Endodermal cell (in vitro differentiated cells): ENCODE measurements around the gene COLGALT1. TPM values are rescaled to one million over a fixed set of nuclear protein-coding genes. Genes with fewer than 3 reads are reported as not detected.

ENCODE experiments used
- DNase-seq: peaks from one replicate; pipeline ENCODE4 v3.0.0-alpha.2; 2017
- H3K27ac ChIP-seq: 2 replicates; pipeline ENCODE4 v1.5.1; 2013; ENCODE audit warnings: mild to moderate bottlenecking, low read depth, low read length, moderate library complexity
- H3K27me3 ChIP-seq: 2 replicates; pipeline ENCODE4 v1.6.1; 2013; ENCODE audit warnings: mild to moderate bottlenecking, low read length, moderate library complexity; ENCODE audit not compliant: insufficient read depth, control insufficient read depth, poor library complexity, severe bottlenecking
- H3K36me3 ChIP-seq: 2 replicates; pipeline ENCODE4 v1.7.0; 2013; ENCODE audit warnings: mild to moderate bottlenecking, low read length, moderate library complexity; ENCODE audit not compliant: control insufficient read depth, insufficient read depth
- H3K4me1 ChIP-seq: one replicate; pipeline ENCODE4 v1.7.0; 2013; ENCODE audit warnings: low read length; ENCODE audit not compliant: control insufficient read depth, insufficient read depth
- H3K4me3 ChIP-seq: 2 replicates; pipeline ENCODE4 v1.5.1; 2013; ENCODE audit warnings: mild to moderate bottlenecking, low read length, moderate library complexity
- H3K9ac ChIP-seq: 2 replicates; pipeline ENCODE4 v1.6.1; 2013; ENCODE audit warnings: mild to moderate bottlenecking, low read length, moderate library complexity; ENCODE audit not compliant: poor library complexity, severe bottlenecking; ENCODE audit errors: extremely low read depth
- H3K9me3 ChIP-seq: 2 replicates; pipeline ENCODE4 v1.6.1; 2013; ENCODE audit warnings: mild to moderate bottlenecking, low read length, moderate library complexity; ENCODE audit not compliant: control insufficient read depth
- H3K27ac Mint-ChIP-seq: 2 replicates; pipeline ENCODE4 v1.8.0; 2020; ENCODE audit warnings: mixed read lengths
- H3K27me3 Mint-ChIP-seq: 2 replicates; pipeline ENCODE4 v1.8.0; 2021; ENCODE audit warnings: mild to moderate bottlenecking, mixed read lengths; ENCODE audit not compliant: insufficient read depth
- H3K36me3 Mint-ChIP-seq: 2 replicates; pipeline ENCODE4 v1.8.0; 2020; ENCODE audit warnings: low read depth, mixed read lengths
- H3K4me1 Mint-ChIP-seq: 2 replicates; pipeline ENCODE4 v1.8.0; 2020; ENCODE audit warnings: mixed read lengths
- H3K4me3 Mint-ChIP-seq: 2 replicates; pipeline ENCODE4 v1.8.0; 2020; ENCODE audit warnings: mild to moderate bottlenecking, moderate library complexity, mixed read lengths
- H3K9me3 Mint-ChIP-seq: 2 replicates; pipeline ENCODE4 v1.8.0; 2020; ENCODE audit warnings: mild to moderate bottlenecking, mixed read lengths
- CTCF ChIP-seq: fragments of 200-600 bp; sonication (generic); conservative IDR thresholded peaks from 2 replicates; pipeline ENCODE4 v1.5.0; 2021; ENCODE audit warnings: antibody characterized with exemption, mild to moderate bottlenecking
- WGBS, 2 experiments: methylation state at CpG; one replicate each; pipeline versions ENCODE4 v1.1.5 to v1.1.7; 2013; ENCODE audit warnings: missing lambda C conversion rate in 2 of 2, mixed read lengths in 1 of 2; ENCODE audit not compliant: insufficient coverage in 1 of 2, insufficient read length in 1 of 2; 5-methylcytosine and 5-hydroxymethylcytosine counted together
- total RNA-seq, 2 donors: library from RNA; stranded (reverse); fragmentation: NEBNext Ultra II Directional in 1 of 2; extraction: Animal tissue kit (Norgen Biotek cat#: 25700) in 1 of 2; gene quantifications; 2 replicates in 1 of 2; 3 replicates in 1 of 2; pipeline ENCODE4 v1.2.1, GENCODE V29; 2021

The COLGALT1 gene
- total RNA-seq, 2 donors from 2014 or later: 61.2 to 68.3 TPM

- no peak overlapping the region for H3K27ac ChIP-seq
- Mint-ChIP-seq H3K4me1 (peaks cover 2% of the 10 kb centered on the region), H3K4me3 (no peak overlapping the region), H3K9me3 (no peaks in the 10 kb centered on the region), H3K27ac (no peak overlapping the region), H3K36me3 (peaks cover 7% of the 10 kb centered on the region), H3K27me3 (peaks cover 12% of the 10 kb centered on the region)
- no peaks in the 10 kb centered on the region for H3K9me3 ChIP-seq
- H3K9ac ChIP-seq: no peak overlapping the region
- H3K27me3 ChIP-seq: no peaks in the 10 kb centered on the region
- WGBS, 2 experiments: 96 to 97% methylated on average over 4 to 6 of the region's 9 CpGs
- H3K4me3 ChIP-seq: no peak overlapping the region
- H3K4me1 ChIP-seq: no peaks in the 10 kb centered on the region
- no peak for TF ChIP-seq CTCF
- no peaks in the 10 kb centered on the region for H3K36me3 ChIP-seq
- DNase-seq: no peak
These were observed 52.5 kb downstream of the COLGALT1 start for GRCh38 chr19:17607936-17608335.

GRCh38 chr19:17610384-17610783 is 54.9 kb downstream of the COLGALT1 start:
- DNase-seq: no peak
- TF ChIP-seq CTCF: no peak
- Histone ChIP-seq H3K4me1 (no peaks in the 10 kb centered on the region), H3K4me3 (no peak overlapping the region), H3K27ac (no peak overlapping the region), H3K36me3 (no peaks in the 10 kb centered on the region), H3K9me3 (no peaks in the 10 kb centered on the region), H3K9ac (no peak overlapping the region), H3K27me3 (no peaks in the 10 kb centered on the region)
- Mint-ChIP-seq H3K9me3 (no peaks in the 10 kb centered on the region), H3K36me3 (peaks cover 7% of the 10 kb centered on the region), H3K27ac (no peak overlapping the region), H3K4me1 (peaks cover 2% of the 10 kb centered on the region), H3K4me3 (no peak overlapping the region), H3K27me3 (no peaks in the 10 kb centered on the region)
- 48 to 85% methylated on average over 2 to 7 of the region's 7 CpGs for WGBS, 2 experiments

- Mint-ChIP-seq H3K4me1 (peaks cover 2% of the 10 kb centered on the region), H3K27me3 (no peaks in the 10 kb centered on the region), H3K9me3 (no peaks in the 10 kb centered on the region), H3K36me3 (peaks cover 7% of the 10 kb centered on the region), H3K27ac (no peak overlapping the region), H3K4me3 (no peak overlapping the region)
- no peaks in the 10 kb centered on the region for H3K4me1 ChIP-seq
- H3K9me3 ChIP-seq: no peaks in the 10 kb centered on the region
- WGBS, 2 experiments: 88 to 100% methylated on average over 1 to 7 of the region's 7 CpGs
- no peaks in the 10 kb centered on the region for H3K36me3 ChIP-seq
- no peak overlapping the region for H3K9ac ChIP-seq
- H3K27ac ChIP-seq: no peak overlapping the region
- no peak for TF ChIP-seq CTCF
- H3K27me3 ChIP-seq: no peaks in the 10 kb centered on the region
- no peak overlapping the region for H3K4me3 ChIP-seq
- no peak for DNase-seq
These were observed 56.2 kb downstream of the COLGALT1 start for GRCh38 chr19:17611462-17612244.
